ENCODE measurements around the gene CBX8.

CBX8 gene

DNA sequence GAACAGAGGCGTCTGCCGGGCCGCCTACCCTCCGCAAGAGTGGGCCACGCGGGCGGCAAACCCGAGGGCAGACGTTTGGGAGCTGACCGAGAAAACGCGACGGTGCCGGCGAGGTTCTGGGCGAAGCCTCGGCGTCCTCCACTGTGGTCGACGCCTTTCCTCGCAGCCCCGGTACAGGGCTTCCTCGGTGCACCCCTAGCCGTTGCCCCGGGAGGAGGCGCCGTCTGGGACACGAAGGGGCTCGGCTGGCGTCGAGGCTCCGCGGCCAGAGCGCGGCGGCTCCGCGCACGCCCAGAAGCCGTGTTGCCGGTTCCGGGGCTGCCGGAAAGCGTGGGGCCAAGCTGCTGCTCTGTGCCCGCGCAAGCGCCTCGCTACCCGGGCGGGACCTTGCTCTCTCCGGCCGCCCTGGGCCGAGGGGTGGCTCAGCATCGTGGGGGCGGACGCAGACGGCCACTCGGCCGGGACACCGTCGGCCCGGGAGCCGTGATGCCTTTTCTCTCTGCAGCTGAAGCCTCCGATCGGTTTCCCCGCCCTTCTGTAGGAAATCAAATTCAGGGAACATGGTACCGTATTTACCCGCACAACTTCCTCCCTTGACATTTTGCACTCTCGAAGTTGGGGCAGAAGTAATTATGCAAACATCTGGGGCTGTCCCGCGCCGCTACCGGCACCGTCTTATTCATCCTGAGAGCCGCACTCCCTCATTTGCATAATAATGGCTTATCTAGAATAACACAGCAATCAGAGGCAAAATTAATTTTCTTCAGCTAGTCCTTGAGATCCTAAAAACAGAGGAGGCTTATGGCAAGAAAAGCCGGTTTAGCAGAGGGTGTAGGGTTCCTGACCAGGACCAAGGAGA lies 7.3 kb upstream of the CBX8 start:
- no peak for DNase-seq

DNA sequence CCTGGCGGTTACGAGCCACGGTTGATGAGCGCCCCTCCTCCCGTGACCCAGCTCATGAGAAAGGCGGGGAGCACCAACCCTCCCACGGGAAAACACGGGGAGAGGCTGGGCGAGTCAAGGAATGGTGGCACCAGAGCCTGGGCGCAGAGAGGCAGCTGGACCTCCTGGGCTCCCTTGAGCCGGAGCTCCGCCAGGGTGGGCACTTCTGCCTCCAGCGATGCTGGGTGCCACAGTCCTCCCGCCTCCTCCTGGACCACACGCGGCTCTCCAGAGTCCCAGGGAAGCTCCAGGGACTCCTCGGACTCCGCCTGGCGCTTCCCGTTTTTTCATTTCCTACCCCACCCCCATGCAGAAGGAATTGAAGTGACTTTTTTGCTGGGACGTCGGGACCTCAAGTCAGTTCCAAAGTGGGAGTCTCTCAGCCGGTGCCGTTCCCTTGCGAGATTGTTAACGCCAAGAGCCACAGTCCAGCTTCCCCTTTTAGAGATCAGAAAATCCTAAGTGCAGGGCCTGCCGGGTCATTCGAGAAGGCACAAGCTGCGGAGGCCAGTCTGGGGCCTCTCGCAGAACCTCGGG lies 6.6 kb upstream of the CBX8 start:
- DNase-seq, result no peak

DNA sequence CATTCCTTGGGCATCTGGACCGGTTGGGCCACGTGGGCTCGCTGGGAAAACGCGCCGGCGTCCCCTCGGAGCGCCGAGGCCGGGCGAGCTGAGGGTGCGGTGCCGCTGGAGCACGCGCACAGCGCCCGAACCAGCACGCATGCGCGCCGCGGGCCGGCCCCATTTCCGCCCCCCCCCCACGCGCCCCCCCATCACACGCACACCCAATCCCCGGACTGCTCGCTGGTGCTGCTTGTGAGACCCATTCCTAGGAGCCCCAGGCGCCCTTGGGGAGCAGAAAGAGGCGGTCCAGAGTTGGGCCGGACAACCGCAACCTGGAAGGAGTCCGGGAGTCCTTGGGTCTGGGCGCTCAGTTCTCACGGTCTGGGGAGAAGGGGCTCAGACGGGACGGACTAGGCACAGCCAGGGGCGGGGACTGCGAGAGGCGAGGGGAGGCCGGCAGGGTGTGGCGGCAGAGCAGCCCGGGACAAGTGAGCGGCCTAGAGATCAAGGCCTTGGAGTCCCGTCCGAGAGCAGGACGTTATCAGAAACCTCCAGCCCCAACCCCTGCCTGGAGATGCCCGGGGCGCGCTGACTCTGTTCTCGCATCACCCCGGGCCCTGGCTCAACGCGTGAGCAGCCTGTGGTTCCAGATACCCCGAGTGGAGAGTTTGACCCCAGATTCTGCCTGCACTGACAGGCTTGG lies 6.0 kb upstream of the CBX8 start:
- DNase-seq, result peak in 2 of 3 experiments; percentile 53 to 65

- DNase-seq, result no peak
These were observed 5.3 kb upstream of the CBX8 start for GRCh38 chr17:79802039-79802735.

- peak; percentile 26 to 69 (median 68) for DNase-seq
These were observed 4.5 kb upstream of the CBX8 start for GRCh38 chr17:79801156-79802038.

- DNase-seq, result peak; percentile 54 to 80 (median 68)
These were observed 3.7 kb upstream of the CBX8 start for GRCh38 chr17:79800325-79801155.

GRCh38 chr17:79799538-79800324 lies 2.9 kb upstream of the CBX8 start:
- peak in 1 of 3 experiments; percentile 13 for DNase-seq

DNA sequence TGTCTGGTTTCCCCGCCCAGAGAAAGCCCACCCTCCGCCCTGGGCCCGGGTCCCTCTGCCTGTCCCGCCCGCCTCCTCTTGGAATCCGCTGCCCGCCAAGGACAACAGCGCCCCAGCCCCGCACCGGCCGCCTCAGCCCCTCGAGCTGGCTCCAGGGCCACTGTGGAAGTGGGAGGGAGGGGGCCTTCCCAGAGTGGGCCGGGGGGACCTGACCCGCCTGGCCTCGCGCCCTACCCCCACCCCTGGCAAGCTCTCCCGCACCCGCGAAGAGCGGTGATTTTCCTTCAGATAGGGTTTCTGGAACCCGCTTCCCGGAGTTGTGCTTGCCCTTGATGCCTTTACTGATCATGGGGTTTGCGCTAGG lies 2.3 kb upstream of the CBX8 start:
- no peak for DNase-seq

DNA sequence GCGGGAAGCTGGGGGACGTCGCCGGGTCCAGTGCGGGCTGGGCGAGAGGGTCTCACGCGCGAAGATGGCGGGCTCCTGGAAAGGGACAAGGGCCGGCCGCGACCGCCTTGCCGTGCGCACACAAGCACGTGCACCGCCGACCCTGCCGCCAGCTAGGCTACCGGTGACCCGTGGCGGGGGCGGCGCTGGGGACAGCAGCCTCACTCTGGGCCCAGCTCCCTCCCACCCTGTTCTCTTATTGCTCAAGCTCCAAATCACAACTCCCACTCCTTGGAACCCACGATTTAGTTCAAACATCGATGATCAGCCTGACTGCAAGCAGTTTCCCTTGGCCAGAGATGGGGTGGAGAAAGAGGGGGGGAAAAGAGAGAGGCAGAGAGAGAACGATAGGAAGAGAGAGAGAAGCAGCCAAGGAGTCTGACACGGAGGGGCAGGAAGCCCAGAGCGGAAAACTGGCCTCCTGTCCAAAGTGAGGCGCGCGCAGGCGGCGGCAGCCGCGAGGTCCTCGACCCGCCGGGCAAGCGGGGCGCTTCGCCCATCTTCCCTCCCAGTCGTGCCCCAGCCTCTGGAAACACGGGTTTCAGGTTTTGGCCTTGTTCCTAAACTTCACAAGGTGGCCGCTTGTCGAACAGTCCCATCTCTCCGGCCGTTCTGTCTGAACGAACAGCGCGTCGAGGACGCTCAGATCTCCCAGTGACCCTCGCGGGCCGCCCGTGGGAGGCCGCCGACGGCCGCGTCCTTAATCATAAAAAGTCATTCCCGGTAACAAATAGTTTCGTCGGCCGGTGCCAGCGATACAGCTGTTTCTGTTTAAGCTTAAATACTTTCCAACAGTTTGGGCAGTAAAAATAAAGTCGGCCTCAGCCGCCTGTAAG lies 1.7 kb upstream of the CBX8 start:
- peak in 2 of 3 experiments; percentile 75 to 76 for DNase-seq

DNA sequence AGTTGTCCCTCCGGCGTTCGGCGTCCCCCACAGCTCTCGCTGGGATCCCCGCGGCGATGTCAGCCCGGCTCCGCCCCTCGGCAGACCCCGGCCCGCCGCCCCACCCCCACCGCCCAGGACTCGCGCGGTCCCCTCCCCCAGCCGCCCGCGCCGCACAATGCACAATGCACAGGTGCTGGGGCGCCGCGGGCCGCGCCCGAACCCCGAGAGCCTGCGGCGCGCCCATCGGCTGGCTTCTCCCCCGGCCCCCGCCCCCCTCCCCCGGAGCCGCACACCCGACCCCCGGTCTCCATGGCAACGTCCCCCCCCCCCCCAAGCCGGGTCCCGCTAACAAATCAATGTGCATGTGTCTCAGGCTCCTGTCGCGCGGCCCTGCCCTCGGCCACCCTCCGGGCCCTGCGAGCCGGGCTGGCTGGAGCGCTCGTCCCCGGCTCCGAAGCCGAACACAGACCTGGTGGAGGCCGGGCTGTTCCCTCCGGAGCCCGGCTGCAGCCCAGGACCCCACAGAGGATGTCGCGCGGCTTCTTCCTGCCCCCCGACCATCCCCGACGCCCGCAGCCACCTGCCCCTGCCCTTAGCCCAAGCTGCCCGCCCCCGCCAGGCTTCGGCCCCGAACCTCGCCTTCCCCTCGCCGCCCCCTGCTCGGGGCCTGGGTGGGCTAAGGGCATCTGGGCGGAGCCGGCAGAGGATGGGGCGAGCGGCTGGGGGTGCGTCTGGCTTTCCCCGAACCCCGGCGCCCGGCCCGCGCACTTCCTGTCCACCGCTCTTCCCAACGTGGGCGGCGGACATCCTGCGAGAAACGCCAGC lies 818 bp upstream of the CBX8 start:
- peak in 2 of 3 experiments; percentile 74 to 95 for DNase-seq

GRCh38 chr17:79796444-79796762 lies 474 bp downstream of the CBX8 start:
- no peak for DNase-seq

DNA sequence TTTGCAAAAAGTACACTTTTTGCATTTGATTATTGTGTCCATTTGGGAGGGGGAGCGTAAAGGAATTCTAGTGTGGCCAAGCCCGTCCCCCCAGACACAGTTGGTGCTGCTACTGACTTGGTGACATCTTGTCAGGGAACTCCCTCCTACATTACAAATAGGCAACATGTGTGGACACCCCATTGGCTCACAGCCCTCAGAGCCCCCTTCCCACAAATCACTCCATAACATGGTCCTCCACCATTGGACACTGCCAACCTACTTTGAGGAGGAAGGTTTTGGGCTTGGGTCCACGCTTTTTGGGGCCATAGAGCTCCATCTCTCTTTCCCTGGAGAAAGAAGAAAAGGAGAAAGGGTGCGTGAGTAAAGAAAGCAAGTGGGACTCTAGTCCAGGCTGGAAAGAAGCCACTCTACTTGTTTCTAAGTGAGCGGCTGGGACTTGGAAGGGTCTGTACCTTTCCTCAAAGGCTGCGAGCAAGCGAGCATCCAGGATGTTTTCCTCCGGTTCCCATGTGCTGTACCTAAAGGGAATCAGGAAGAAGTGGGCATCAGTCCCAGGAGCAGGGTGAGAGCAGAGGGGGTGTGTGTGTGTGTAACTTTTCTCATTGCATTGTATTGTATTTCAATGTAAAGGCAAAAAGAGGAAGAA lies 958 bp downstream of the CBX8 start:
- DNase-seq, result no peak

DNA sequence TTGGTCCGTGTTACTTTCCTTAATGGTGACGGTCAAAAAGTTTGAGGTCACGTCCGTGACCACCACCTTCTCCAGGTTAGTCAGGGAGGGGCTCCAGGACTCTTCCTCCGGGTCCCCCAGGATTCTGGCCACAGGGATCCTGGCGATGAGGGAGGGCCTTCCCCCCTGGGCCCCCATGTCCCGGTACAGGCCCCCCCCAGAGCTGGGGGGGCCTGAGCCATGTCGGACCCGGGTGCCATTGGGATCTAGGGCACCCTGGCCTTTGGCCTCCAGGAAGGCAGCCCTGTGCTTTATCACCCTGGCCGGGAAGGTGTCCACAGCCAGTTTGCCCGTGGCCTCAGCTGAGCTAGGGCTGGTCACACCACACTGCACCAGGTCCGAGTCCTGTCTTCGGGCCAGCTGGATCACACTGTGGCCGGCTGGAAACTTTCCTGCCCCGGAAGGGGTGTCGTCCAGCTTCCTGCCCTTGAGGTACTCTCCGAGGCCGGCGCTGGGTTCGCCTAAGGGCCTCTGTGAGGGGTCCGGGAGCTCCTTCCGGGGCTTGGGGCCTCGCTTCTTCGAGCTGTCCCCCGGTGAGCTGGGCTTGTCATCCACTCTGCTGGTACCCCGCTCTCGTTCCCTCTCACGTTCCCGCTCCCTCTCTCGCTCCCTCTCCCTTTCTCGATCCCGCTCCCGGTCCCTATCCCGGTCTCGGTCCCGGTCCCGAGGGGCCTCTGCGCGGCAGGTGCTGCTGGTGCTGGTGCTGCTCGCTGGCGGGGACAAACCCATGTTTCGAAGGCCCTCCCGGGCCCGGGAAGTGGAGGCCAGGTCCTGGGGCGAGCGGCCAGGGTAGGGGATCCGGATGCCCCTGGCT lies 2.0 kb downstream of the CBX8 start:
- DNase-seq, result no peak

DNA sequence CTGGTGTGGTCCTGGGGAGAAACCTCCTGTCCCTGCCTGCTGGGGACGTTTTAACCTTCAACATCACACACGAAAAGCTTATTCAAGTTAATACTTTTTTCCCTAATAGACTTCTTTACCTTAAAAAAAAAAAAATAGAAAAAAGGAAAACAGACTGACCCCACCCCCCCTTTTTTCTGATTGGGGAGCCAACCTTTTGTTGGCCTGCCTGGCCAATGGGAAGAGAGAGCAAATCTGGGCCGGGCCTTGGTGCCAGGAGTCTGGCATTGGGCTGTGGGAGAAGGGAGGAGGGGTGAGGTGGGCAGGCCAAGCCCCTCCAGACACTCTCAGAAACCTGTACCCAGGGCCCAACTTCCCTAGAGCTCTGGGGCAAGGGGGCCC lies 3.0 kb downstream of the CBX8 start:
- no peak for DNase-seq

- no peak for DNase-seq
These were observed 3.6 kb downstream of the CBX8 start for GRCh38 chr17:79792984-79793923.

- DNase-seq, result no peak
These were observed 4.5 kb downstream of the CBX8 start for GRCh38 chr17:79792341-79792871.
